Measurements from ENCODE around the gene GAS6. TPM values are rescaled to one million over a fixed set of nuclear protein-coding genes. Genes with fewer than 3 reads are reported as not detected.

GAS6 gene
- total RNA-seq, 1 experiment from 2014 or later, result 49.4 TPM

DNA sequence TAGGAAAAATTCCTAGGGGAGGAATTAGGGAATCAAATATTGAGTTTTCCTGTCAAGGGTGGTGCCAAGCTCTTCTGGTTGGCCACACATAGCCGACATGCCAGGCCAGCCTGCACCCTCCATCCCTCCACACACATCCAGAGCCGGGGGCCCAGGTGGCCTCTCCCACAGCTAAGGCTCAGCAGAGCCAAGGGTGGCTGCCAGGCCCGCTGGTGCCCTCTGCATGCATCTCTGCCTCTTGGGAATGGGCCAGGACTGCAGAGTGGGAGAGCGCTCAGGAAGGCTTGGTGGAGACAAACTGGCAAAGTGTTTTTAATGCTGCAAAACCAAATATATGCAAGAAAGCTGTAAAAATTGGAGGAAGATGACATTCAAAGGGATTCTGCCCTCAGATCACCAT, 42.7 kb upstream of the GAS6 start:
- Histone ChIP-seq H3K27ac (ENCODE audit: low read depth, low read length) (no peak overlapping the region), H3K27me3 (ENCODE audit: insufficient read depth, low read length) (no peaks in the 10 kb centered on the region), H2AFZ (ENCODE audit: low read depth, low read length, poor library complexity, severe bottlenecking) (no peak overlapping the region), H3K9me3 (ENCODE audit: control insufficient read depth in 1 of 2, insufficient read depth in 1 of 2, low read depth in 1 of 2, low read length in 2 of 2) (no peaks in the 10 kb centered on the region), H3K36me3 (ENCODE audit: control insufficient read depth in 1 of 2, insufficient read depth in 2 of 2, low read length in 2 of 2) (no peaks in the 10 kb centered on the region), H3K4me3 (replicated peaks in 1 of 2; ENCODE audit: low read depth in 1 of 2, low read length in 2 of 2) (no peak overlapping the region), H3K9ac (ENCODE audit: low read length) (no peak overlapping the region), H3K79me2 (ENCODE audit: insufficient read depth, low read length) (no peaks in the 10 kb centered on the region), H3K9me2 (ENCODE audit: insufficient read depth) (no peaks in the 10 kb centered on the region), H3K4me1 (ENCODE audit: control insufficient read depth in 1 of 2, insufficient read depth in 2 of 2, low read length in 2 of 2) (no peaks in the 10 kb centered on the region), H4K20me1 (ENCODE audit: insufficient read depth) (no peaks in the 10 kb centered on the region), H3K4me2 (ENCODE audit: low read length) (no peak overlapping the region)
- ATAC-seq (no peak), DNase-seq (ENCODE audit: low read depth, low spot score) (no peak)
- no TSS peak for BruUV-seq (replicated peaks)
- POLR2A ChIA-PET, result no interaction called here
- RAD21 ChIA-PET (ENCODE audit: low non-redundant PET in 1 of 2, low total read pairs in 2 of 2, uncharacterized antibody in 2 of 2, unreplicated experiment in 2 of 2), result no interaction called here
- CTCF ChIA-PET, result no interaction called here
- TF ChIP-seq EZH2 (IDR thresholded peaks at IDR 0.05), result no peak
- TF ChIP-seq POLR2A (IDR thresholded peaks at IDR 0.05; ENCODE audit: borderline replicate concordance, extremely low read depth, insufficient read depth, insufficient read length), result no peak
- TF ChIP-seq ZFX (IDR thresholded peaks at IDR 0.05), result no peak
- TF ChIP-seq CBX3 (IDR thresholded peaks at IDR 0.05; ENCODE audit: low read depth), result no peak
- no peak for TF ChIP-seq FOSL1 (IDR thresholded peaks at IDR 0.05; ENCODE audit: low read depth)
- TF ChIP-seq YY1 (IDR thresholded peaks at IDR 0.05; ENCODE audit: extremely low read depth, insufficient replicate concordance, low read depth, low read length), result no peak
- TF ChIP-seq ATF3 (IDR thresholded peaks at IDR 0.05), result no peak
- no peak for TF ChIP-seq POLR2AphosphoS5 (IDR thresholded peaks at IDR 0.05; ENCODE audit: low read depth, low read length)
- no peak for TF ChIP-seq SRF (IDR thresholded peaks at IDR 0.05; ENCODE audit: low read depth)
- no peak for TF ChIP-seq RAD21 (IDR thresholded peaks at IDR 0.05; ENCODE audit: low read depth)
- TF ChIP-seq, protein P1, sequence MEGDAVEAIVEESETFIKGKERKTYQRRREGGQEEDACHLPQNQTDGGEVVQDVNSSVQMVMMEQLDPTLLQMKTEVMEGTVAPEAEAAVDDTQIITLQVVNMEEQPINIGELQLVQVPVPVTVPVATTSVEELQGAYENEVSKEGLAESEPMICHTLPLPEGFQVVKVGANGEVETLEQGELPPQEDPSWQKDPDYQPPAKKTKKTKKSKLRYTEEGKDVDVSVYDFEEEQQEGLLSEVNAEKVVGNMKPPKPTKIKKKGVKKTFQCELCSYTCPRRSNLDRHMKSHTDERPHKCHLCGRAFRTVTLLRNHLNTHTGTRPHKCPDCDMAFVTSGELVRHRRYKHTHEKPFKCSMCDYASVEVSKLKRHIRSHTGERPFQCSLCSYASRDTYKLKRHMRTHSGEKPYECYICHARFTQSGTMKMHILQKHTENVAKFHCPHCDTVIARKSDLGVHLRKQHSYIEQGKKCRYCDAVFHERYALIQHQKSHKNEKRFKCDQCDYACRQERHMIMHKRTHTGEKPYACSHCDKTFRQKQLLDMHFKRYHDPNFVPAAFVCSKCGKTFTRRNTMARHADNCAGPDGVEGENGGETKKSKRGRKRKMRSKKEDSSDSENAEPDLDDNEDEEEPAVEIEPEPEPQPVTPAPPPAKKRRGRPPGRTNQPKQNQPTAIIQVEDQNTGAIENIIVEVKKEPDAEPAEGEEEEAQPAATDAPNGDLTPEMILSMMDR (IDR thresholded peaks at IDR 0.05 in 2 of 3, conservative IDR thresholded peaks at IDR 0.05 in 1 of 3; ENCODE audit: borderline replicate concordance in 1 of 3, insufficient read depth in 1 of 3, low read depth in 2 of 3, low read length in 2 of 3), result no peak
- TF ChIP-seq, protein P2, sequence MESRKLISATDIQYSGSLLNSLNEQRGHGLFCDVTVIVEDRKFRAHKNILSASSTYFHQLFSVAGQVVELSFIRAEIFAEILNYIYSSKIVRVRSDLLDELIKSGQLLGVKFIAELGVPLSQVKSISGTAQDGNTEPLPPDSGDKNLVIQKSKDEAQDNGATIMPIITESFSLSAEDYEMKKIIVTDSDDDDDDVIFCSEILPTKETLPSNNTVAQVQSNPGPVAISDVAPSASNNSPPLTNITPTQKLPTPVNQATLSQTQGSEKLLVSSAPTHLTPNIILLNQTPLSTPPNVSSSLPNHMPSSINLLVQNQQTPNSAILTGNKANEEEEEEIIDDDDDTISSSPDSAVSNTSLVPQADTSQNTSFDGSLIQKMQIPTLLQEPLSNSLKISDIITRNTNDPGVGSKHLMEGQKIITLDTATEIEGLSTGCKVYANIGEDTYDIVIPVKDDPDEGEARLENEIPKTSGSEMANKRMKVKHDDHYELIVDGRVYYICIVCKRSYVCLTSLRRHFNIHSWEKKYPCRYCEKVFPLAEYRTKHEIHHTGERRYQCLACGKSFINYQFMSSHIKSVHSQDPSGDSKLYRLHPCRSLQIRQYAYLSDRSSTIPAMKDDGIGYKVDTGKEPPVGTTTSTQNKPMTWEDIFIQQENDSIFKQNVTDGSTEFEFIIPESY (IDR thresholded peaks at IDR 0.05; ENCODE audit: extremely low read depth, insufficient replicate concordance, low read length), result no peak
- TF ChIP-seq SP1 (IDR thresholded peaks at IDR 0.05; ENCODE audit: low read depth), result no peak
- TF ChIP-seq EZH2phosphoT487 (IDR thresholded peaks at IDR 0.05; ENCODE audit: borderline replicate concordance), result no peak
- TF ChIP-seq SIN3A (IDR thresholded peaks at IDR 0.05; ENCODE audit: low read depth), result no peak
- no peak for TF ChIP-seq ZNF274 (IDR thresholded peaks at IDR 0.05; ENCODE audit: low read depth, low read length)
- no peak for TF ChIP-seq TCF7L2 (IDR thresholded peaks at IDR 0.05; ENCODE audit: borderline replicate concordance, extremely low read depth, insufficient read depth, insufficient read length)
- intact Hi-C loops (cut with micrococcal nuclease), result no loop called here

All from HCT116 (cell line).